ENCODE results near the gene ERBIN.
"Not testable (repeated sequence)": the region's sequence is repeated elsewhere in the genome, so short reads cannot be mapped to it uniquely, and the experiment has no call there.

ERBIN gene

DNA sequence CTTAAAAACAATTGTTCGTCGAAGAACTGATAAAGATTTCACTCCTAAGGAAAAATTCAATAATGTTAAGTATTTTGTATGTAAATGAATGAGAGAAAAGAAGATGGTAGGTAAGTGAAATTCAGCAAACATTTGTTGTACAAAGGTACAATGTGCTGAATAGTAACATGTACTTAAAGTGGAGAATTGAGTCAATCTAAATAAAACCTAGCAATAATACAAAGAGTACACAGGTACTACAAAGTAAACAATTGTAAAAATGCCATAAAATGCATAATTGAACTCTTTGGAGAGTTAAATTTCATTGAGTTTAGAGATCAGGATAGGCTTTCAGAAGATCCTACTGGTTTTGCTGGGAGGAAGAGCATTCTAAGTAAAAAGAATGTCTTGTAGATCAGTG lies 82.9 kb downstream of the ERBIN start:
- DNase-seq (ENCODE audit: low spot score): no peak

DNA sequence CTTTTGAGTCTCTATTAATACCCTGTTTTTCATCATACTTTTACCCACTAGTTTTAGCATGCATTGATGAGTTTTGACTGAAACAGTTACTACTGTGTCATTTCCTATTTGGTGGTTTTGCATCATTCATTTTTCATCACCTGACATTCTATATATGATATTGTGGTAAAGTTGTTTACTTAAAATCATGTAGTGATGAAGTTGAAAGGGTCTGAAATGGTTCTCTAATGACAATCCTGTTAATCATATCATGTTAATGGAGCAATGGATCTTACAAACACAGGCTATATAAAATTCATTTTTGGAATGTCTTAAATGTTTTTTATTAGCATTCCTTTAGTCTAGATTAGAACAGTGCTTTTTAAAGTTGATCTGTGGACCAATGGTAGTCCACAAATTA lies 84.1 kb downstream of the ERBIN start:
- no peak for DNase-seq (ENCODE audit: low spot score)

DNA sequence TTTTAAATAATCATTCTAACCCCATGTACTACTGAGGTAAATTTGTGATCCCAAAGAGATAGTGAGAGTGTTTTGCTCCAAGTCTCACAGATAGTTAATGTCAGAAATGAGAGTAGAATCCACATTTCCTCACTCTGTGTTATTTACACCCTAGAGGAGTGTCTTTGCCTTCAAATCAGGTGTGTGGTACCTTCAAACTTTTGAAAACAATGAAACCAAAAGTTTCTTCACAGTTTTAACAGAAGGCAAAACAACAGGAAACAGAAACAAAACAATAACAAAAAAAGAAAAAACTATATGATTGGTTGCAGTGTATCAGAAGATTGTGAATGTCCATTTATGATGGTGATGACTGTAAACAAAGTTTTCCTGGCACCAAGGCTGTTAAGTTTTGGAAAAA lies 85.9 kb downstream of the ERBIN start:
- DNase-seq (ENCODE audit: low spot score): no peak

DNA sequence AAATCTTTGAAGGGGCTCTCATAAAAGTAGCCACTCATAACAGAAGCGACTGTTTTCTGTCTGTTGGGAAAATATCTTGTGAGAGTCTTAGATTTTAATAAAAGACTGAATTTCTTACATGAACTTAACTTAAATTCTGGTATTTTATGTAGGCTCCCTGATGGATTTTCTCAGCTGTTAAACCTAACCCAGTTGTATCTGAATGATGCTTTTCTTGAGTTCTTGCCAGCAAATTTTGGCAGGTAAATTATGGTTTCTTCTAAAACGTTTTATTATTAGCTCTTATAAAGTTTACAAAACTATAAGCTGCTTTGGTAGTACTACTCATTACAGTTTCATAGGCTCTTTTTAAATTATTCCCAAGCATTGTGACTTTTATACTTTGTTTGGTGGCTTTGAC lies 87.0 kb downstream of the ERBIN start:
- DNase-seq (ENCODE audit: low spot score): no peak

DNA sequence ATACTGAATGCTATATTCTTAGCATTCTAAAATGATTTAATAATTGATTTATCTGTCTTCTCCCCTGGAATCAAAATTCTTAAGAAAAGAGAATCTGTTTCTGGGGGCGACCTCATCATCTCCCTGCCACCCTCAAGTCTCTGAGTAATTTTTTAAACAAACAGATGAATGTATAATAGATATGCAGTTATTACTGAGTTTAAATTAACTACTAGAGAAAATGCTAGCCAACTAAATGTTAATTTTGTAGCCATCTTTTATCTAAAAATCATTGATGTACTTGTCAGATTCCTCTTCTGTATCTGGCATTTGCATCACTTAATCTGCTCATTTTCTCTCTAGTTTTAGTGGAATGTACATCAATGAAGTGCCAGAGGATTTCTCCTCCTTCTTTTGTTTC lies 87.5 kb downstream of the ERBIN start:
- no peak for DNase-seq (ENCODE audit: low spot score)

DNA sequence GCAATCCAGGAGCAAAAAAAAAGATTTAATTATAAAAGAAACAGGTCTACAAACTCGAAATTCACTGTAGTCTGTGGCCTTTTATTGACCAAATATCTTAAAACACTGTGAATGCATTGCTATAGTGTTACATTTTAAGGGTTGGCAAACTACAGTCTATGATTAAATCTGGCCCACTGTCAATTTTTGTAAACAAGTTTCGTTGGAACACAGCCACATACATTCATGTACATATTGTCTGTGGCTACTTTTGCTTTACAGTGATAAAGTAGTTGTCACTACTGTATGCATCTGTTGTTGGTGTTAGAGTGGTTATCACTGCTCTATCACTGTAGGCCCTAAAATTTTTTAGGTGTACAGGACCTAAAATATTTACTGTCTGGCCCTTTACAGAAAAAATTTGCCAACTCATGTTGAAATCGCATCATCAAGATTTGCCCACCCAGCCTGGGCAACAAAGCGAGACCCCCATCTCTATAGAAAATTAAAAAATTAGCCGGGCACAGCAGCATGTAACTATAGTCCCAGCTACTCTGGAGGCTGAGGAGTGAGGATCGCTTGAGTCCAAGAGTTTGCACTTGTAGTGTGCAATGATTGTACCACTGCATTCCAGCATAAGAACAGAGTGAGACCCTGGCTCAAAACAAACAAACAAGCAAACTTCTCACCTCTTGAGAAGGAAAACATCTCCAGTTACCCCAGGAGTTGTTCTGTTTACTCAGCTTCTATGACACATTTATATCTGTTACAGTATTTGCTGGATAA lies 89.0 kb downstream of the ERBIN start:
- no peak for DNase-seq (ENCODE audit: low spot score)

DNA sequence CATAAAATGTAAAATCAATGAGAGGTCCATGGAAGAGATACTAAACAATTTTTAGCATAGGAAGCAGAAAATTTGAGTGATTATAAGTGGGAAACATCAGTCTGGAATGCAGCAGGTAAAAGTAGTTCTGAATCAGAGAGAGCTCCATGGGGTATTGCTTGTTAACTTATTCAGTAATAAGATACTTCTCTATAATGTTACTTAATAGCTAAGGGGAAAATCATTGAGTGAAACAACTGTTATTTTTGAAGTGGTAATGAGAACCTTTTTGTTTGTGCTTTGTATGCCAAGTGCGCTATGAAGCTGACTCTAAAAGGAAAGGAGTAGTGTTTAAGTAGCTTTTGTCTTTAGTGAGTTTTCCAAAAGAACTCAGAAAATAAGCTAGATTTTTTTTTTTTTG lies 95.2 kb downstream of the ERBIN start:
- DNase-seq (ENCODE audit: low spot score): no peak

DNA sequence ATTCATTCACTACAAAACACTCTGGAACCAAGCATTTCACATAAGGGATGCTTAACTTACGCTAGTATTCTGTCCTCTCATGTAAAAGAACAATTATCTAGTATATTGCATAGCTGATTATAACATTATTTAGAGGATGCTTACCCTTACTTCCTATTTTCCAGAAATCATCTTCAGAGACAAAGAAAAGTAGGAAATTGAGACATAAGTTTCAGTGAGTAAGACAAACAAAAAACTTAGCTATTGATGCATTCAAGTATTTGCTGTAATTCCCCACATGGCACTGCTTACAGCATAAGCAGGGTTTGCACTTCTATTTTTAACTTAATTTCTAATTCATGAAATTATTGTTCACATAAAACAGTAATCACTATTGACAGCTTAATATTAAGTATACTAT lies 112.9 kb downstream of the ERBIN start:
- no peak for DNase-seq (ENCODE audit: low spot score)

DNA sequence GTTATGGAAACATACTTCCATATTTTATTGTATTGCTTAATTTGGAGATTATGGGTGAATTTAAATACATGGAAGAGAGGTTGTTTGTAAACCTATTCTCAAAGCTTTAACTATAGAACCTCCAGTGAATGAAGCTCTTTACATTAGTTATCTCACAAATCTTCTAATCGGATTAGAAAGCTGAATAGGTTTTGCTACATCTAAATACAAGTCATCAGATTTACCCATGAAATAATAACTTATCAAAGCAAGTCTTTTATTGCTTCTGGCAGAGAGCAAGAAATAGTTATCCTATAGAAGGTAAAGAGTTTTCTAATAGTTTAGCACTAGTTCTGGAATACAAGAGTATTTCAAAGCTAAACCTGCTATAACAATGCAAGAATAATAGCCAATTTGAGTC lies 113.3 kb downstream of the ERBIN start:
- DNase-seq (ENCODE audit: low spot score): no peak

DNA sequence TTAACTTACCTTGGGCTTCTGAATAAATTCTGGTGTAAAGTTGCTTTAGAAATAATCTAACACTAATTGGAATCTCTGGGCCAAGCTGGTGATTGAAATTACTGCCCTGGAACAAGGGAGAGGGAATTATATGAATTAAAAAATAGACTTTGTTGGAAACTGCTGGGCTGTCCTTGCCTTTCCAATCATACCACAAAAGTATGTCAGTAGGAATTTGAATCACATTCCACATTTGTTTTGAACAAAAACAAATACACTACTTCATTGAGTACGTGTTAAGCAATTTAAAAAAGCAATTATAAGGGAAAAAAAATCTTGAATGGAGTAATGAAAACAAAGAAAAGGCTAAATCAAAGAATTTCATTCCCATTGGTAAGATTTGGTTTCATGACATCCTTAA lies 115.3 kb downstream of the ERBIN start:
- no peak for DNase-seq (ENCODE audit: low spot score)

DNA sequence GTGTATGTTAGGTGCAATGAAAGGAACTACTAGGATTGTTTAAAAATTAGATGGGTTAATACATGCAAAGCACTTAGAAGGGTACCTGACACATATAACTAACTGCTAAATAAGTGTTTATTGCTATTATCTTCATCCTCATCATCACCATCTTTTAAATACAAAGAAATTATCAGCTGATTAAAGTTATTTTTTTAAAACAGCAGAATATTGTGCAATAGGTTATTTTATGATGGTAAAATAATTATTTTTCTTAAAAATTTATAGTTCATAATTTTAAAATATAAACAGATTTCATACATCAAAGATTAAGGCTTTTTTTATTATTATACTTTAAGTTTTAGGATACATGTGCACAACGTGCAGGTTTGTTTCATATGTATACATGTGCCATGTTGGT lies 130.9 kb downstream of the ERBIN start:
- no peak for DNase-seq (ENCODE audit: low spot score)

DNA sequence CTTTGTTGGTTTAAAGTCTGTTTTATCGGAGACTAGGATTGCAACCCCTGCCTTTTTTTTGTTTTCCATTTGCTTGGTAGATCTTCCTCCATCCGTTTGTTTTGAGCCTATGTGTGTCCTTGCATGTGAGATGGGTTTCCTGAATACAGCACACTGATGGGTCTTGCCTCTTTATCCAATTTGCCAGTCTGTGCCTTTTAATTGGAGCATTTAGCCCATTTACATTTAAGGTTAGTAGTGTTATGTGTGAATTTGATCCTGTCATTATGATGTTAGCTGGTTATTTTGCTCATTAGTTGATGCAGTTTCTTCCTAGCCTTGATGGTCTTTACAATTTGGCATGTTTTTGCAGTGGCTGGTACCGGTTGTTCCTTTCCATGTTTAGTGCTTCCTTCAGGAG lies 134.9 kb downstream of the ERBIN start:
- not testable (repeated sequence) for DNase-seq (ENCODE audit: low spot score)

DNA sequence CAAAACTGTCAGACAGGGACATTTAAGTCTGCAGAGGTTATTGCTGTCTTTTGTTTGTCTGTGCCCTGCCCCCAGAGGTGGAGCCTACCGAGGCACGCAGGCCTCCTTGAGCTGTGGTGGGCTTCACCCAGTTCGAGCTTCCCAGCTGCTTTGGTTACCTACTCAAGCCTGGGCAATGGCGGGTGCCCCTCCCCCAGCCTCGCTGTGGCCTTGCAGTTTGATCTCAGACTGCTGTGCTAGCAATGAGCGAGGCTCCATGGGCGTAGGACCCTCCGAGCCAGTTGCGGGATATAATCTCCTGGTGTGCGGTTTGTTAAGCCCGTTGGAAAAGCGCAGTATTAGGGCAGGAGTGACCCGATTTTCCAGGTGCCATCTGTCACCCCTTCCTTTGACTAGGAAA lies 136.7 kb downstream of the ERBIN start:
- DNase-seq (ENCODE audit: low spot score): not testable (repeated sequence)

DNA sequence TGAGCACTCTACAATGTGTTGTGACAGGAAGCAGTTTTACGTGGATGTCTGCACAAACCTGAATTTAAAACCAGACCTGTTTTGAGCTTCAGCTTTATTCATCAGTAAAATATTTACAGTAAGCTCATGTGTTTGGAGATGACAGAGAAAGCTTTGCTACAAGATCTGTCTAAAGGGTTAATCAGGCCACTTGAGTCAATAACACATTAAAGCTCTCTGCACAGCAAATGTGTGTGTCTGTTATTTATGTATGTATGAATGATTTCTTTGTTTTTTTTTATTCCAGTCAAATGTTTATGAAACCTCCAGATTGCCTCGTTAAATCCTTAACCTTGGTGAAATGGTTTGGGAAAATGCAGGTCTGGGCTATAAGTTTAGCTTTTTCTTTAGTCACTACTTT lies 140.5 kb downstream of the ERBIN start:
- DNase-seq (ENCODE audit: low spot score): no peak

DNA sequence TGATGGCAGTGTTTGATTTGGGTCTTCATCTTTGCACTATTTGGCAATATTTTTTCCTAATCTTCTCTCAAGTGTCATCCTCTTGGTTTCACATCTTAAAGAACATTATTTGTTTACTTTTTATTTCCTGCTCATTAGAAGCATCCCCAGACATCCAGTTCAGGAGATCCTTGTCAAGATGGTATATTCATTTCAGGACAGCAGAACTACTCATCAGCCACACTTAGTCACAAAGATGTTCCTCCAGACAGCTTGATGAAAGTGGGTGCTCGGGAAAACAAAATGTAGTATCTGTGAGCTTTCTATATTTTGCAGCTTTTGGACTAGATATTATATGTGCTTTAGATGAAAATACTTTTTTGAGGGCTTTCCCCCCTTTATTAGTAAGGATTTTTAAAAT lies 145.7 kb downstream of the ERBIN start:
- no peak for DNase-seq (ENCODE audit: low spot score)

DNA sequence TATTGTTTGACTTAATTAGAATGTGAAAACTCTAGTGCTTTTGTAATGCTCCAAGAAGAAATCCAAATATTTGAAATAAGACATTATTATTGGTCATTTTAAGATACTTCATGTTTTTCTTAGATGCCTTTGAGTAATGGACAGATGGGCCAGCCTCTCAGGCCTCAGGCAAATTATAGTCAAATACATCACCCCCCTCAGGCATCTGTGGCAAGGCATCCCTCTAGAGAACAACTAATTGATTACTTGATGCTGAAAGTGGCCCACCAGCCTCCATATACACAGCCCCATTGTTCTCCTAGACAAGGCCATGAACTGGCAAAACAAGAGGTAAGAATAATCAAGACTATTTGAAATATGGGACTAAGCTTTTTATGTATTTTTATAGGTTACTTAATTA lies 148.5 kb downstream of the ERBIN start:
- DNase-seq (ENCODE audit: low spot score): no peak

DNA sequence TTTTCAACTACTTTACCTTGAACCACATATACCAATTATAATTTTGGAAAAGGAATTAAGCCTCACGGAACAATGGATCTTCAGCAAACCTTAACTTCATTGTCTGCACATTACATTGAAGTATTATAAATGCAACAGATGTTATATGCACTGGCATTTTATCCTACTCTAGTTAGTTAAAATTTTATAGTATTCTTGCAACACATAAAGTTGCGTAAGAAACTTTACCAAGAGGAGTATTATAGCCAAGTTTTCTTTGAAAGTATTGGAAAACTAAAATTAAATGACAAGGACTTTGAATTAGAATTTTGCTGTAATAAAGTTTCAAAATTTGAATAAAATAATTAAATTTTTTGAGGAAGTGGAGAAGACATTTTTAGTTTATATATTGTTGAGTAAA lies 154.3 kb downstream of the ERBIN start:
- DNase-seq (ENCODE audit: low spot score): no peak

DNA sequence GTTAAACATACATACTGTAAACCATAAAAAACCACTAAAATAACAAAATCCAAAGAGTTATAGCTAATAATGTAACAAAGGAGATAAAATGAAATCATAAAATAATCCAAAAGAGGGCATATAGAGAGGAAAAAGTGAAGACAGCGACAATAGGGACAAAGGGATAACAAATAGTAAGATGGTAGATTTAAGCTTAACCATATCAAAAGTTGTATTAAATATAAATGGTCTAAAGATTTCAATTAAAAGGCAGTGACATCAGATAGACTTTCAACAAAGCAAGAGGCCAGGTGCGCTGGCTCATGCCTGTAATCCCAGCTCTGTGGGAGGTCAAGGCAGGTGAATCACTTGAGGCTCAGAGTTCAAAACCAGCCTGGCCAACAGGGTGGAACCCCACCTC lies 163.0 kb downstream of the ERBIN start:
- no peak for DNase-seq (ENCODE audit: low spot score)

DNA sequence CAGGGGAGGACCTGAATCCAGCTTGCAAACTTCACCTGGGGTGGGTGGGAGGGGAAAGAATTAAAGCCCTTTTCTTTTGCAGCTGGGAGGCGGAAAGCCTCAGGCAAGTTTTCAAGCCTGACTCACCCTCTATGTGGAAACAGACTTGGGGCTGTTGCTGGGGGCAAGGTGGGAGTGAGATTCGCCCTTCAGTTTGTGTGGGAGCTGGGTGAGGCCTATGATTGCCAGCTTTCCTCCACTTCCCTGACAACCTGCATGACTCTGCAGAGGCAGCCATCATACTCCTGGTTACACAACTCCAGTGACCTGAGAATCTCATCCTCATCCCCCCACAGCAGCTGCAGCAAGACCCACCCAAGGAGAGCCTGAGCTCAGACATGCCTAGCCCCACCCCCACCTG lies 174.5 kb downstream of the ERBIN start:
- no peak for DNase-seq (ENCODE audit: low spot score)

DNA sequence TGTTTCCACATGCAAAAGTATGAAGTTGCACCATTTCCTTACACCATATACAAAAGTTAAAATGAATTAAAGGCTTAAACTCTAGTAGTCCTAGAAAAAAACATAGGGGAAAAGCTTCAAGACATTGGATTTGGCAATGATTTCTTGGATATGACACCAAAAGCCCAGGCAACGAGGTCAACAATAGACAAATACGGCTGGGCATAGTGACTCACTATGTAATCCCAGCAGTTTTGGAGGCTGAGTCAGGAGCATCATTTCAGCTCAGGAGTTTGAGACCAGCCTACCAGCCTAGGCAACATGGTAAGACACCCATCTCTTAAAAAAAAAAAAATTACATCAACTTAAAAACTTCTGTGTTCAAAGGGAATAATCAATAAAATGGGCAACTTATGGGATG lies 186.8 kb downstream of the ERBIN start:
- no peak for DNase-seq (ENCODE audit: low spot score)

DNA sequence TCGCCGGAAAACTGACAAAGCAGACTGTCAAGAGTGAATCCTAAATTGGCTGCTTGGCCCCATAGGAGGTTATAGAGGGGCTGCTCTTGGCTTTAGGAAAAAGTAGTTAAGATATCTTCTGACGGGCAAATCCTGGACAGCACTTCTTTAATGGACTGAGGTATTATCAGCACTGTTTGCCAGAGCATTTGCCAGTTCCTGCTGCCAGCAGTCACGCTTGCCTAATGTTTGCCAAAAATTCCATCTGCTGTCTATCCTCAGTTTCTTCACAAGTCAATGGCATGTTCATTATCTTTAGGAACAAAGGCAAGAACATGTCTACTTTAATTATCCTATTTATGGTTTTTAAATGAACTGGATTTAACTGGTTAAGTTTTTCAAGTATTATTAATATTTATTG lies 191.9 kb downstream of the ERBIN start:
- no peak for DNase-seq (ENCODE audit: low spot score)

DNA sequence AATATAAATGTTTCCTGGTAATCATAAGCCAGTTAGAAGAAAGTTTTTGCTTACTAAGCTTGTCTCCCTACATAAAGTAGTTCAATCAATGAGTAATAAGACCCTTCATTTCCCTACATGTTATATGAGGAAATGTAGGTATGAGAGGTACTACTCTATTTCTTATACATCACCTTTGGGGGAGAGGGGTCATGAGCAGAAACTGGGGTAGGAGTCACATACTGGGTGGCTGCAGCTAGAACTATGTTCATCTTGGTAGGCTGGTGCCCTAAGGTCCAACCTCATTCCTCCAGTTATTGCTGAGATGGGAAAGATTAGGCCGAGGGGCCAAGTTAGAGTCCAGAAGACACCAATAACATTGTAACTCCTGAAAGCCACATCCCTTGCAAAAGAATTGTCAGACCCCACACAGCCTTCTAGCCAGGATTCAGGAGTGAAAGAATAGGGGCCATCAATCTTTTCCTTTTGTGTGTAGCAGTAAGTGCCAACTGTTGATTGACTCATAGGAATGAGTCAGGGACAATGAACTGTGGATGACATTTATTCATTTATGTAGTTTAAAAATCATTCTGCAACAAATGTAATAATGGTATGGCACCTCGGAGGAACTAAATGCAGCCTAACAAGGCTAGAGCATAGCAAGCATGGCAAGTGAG lies 196.1 kb downstream of the ERBIN start:
- DNase-seq (ENCODE audit: low spot score): no peak

DNA sequence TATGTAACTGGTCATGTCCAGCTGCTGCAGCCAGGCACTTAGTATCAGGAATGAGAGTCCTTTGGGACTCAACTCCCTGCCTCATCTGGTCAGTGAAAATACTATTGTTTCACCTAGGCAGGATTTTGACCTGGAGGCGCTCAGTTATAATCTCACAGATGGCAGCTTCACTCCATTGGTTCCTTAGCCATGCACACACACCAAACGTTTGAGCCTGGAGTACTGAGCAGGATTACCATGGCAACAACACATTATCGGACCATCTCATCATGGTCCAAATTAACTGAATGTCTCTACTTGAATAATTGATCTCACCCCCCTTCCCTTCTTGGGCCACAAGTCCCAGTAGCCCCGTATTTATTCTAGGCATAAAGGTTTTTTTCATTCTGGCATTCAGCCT lies 202.8 kb downstream of the ERBIN start:
- DNase-seq (ENCODE audit: low spot score): no peak

DNA sequence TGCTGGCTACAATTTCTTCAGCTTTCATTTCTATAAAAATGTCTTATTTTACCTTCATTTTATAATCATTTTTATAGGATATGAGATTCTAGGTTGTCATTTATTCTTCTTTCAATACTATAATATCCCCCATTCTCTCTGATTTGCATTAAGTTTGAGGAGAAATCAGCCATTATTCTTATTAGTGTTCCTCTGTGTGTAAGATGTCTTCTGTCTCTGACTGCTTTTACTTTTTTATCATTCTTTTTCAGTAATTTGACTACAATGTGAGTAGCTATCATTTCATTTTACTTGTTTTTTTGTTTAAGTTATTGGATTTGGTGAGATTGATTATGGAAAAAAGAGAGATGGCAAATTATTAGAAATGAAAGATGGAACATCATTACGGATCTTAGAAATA lies 204.1 kb downstream of the ERBIN start:
- DNase-seq (ENCODE audit: low spot score): no peak

Measured in HuH-7 (cell line).